ENCODE measurements around the gene SDK1. TPM values are rescaled to one million over a fixed set of nuclear protein-coding genes. Genes with fewer than 3 reads are reported as not detected.

The SDK1 gene
- total and polyA plus RNA-seq, 7 donors = 0.31 to 2.4 (median 1.3) TPM

DNA sequence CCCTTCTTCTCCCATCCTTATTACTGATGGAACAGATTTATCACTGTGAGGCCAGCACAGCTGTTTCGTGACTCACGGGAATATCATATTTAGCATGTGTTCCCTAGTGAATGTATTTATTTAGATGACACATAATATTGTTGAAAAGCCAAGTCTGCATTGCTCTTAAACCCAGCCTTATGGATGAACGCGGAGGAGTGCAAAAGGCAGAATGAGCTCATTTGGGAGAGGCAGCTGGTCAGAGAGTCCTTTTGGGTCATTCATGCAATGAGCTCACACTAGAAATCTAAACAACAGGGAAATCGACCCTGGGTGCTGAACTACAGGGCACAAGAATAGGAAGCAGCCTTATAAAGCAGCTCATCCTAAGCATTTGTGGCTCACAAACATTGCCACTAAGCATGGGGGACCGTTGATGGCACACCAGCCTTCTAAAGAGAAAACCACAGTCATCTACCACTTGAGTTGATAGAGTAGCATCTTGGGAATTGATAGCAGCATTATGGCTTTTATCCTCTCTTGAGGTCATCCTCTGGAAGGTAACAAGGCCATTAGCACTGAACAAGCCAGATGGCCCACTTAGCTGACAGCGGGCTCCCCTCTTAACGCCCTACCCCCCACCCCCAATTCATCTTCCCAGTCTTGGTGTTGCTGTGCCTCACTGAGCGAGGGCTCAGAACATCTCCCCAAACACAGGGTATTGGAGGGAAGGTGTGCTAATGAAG, 32.9 kb upstream of the SDK1 start:
- DNase-seq = no peak
- peak in 2 of 4 donors; percentile 44 to 50 for ATAC-seq
- no peak for TF ChIP-seq CTCF (IDR thresholded peaks at IDR 0.05)
- Histone ChIP-seq H3K9me3 (no peaks in the 10 kb centered on the region), H3K27me3 (ENCODE audit: insufficient read depth in 3 of 3, low read length in 2 of 3) (peaks cover 0 to 4% (median 0%) of the 10 kb centered on the region in 3 donors), H3K4me1 (no peaks in the 10 kb centered on the region), H3K36me3 (ENCODE audit: insufficient read depth in 1 of 2, low read depth in 1 of 2) (no peaks in the 10 kb centered on the region), H3K4me3 (no peak overlapping the region), H3K27ac (no peak overlapping the region)
- intact Hi-C loops (cut with DNase I) = no loop called here
- 22 to 30% (median 23%) methylated on average over 9 of the region's 9 CpGs for WGBS, 3 donors

DNA sequence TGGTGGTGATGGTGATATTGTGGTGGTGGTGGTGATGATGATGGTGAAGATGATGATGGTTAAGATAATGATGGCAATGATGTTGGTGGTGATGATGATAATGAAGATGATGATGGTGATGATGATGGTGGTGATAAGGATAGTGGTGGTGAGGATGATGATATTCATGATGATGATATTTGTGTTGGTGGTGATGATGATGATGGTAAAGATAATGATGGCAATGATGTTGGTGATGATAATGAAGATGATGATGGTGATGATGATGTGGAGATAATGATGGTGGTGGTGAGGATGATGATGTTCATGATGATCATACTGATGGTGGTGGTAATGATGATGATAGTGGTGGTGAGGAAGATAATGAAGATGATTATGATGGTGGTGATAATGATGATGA, 30.7 kb upstream of the SDK1 start:
- H3K4me1 ChIP-seq = no peaks in the 10 kb centered on the region
- H3K36me3 ChIP-seq (ENCODE audit: insufficient read depth in 1 of 2, low read depth in 1 of 2) = no peaks in the 10 kb centered on the region
- no peak overlapping the region for H3K4me3 ChIP-seq
- H3K27me3 ChIP-seq (ENCODE audit: insufficient read depth in 3 of 3, low read length in 2 of 3) = peaks cover 0 to 4% (median 0%) of the 10 kb centered on the region in 3 donors
- no peak for DNase-seq
- ATAC-seq = no peak
- H3K27ac ChIP-seq = no peak overlapping the region
- intact Hi-C loops (cut with DNase I) = no loop called here
- no peak for TF ChIP-seq CTCF (IDR thresholded peaks at IDR 0.05)
- H3K9me3 ChIP-seq = no peaks in the 10 kb centered on the region

DNA sequence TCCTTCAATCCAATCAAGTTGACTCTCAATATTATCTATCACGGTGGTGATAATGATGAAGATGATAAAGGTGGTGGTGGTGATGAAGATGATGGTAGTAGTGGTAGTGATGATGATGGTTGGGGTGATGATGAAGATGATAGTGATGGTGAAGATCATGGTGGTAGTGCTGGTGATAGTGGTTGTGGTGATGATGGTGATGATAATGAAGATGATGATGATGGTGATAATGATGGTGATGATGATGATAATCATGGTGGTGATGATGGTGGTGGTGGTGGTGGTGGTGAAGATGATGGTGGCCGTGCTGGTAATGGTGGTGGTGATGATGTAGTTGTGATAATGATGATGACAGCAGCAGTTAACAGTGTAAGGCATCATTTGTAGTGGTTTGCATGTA, 29.8 kb upstream of the SDK1 start:
- Histone ChIP-seq H3K4me1 (no peaks in the 10 kb centered on the region), H3K9me3 (no peaks in the 10 kb centered on the region), H3K4me3 (no peak overlapping the region), H3K27ac (no peak overlapping the region), H3K27me3 (ENCODE audit: insufficient read depth in 3 of 3, low read length in 2 of 3) (peaks cover 0 to 4% (median 0%) of the 10 kb centered on the region in 3 donors), H3K36me3 (ENCODE audit: insufficient read depth in 1 of 2, low read depth in 1 of 2) (no peaks in the 10 kb centered on the region)
- 89 to 93% (median 91%) methylated on average over 2 of the region's 2 CpGs for WGBS, 3 donors
- ATAC-seq = no peak
- no peak for DNase-seq
- intact Hi-C loops (cut with DNase I) = no loop called here
- TF ChIP-seq CTCF (IDR thresholded peaks at IDR 0.05) = no peak

DNA sequence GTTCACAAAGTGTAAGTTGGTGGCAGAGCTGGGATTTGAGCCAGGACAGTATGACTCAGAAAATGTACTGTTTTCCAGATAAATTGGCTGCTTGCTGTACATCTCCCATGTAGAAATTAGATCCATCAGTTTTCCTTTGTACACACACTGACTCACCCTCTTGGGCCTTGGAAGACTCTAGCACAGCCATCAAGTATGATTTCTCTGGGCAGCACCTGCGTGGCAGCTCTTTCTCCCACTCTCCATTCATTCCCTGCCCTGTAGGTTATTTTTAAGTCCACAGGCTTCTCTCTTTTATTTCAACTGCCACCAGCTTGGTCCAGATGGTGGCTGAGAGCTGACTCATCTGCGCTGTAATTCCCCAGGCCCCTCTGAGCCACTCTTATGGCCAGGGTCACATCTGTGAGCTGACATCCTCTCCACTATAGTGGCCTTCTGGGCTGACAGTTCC, 28.3 kb upstream of the SDK1 start:
- H3K36me3 ChIP-seq (ENCODE audit: insufficient read depth in 1 of 2, low read depth in 1 of 2) = no peaks in the 10 kb centered on the region
- TF ChIP-seq CTCF (IDR thresholded peaks at IDR 0.05) = no peak
- no peak for DNase-seq
- 30 to 38% (median 38%) methylated on average over 2 of the region's 2 CpGs for WGBS, 3 donors
- H3K27me3 ChIP-seq (ENCODE audit: insufficient read depth in 3 of 3, low read length in 2 of 3) = peaks cover 0 to 4% (median 0%) of the 10 kb centered on the region in 3 donors
- H3K9me3 ChIP-seq = no peaks in the 10 kb centered on the region
- H3K4me3 ChIP-seq = no peak overlapping the region
- no peaks in the 10 kb centered on the region for H3K4me1 ChIP-seq
- intact Hi-C loops (cut with DNase I) = no loop called here
- ATAC-seq = no peak
- H3K27ac ChIP-seq = no peak overlapping the region

DNA sequence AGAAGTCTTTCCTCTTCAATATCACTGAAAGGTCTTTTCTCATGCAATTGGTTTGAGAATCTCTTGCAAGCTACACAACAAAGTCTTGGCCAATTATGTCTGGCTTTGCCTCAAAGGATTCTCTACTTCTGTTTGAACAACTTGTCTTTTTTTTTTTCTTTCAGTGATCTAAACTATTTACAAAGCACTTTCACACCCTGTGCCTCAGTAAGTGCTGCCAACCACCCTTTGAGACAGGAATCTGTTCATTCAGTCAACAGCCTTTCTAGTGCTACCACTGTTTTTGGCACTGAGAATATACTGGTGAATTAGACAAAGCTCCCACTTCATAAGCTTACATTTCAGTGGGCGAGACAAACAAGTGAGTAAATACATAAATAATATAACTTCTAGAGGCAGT, 26.9 kb upstream of the SDK1 start:
- no peak overlapping the region for H3K4me3 ChIP-seq
- WGBS, 3 donors = 84 to 88% (median 85%) methylated on average over 1 of the region's 1 CpG
- peaks cover 0 to 4% (median 0%) of the 10 kb centered on the region in 3 donors for H3K27me3 ChIP-seq (ENCODE audit: insufficient read depth in 3 of 3, low read length in 2 of 3)
- no peaks in the 10 kb centered on the region for H3K36me3 ChIP-seq (ENCODE audit: insufficient read depth in 1 of 2, low read depth in 1 of 2)
- intact Hi-C loops (cut with DNase I) = no loop called here
- no peaks in the 10 kb centered on the region for H3K4me1 ChIP-seq
- DNase-seq = no peak
- ATAC-seq = no peak
- H3K27ac ChIP-seq = no peak overlapping the region
- no peaks in the 10 kb centered on the region for H3K9me3 ChIP-seq
- no peak for TF ChIP-seq CTCF (IDR thresholded peaks at IDR 0.05)

Data from psoas muscle (tissue), 8 donors.